ENCODE measurements around the gene NAXE.

GRCh38 chr1:156618853-156619581, 27.4 kb downstream of the NAXE start, which contains the start of gene HAPLN2:
- TF ChIP-seq CTCF (IDR thresholded peaks at IDR 0.05) (no peak), POLR2A (IDR thresholded peaks at IDR 0.05) (no peak)

Measured in lower leg skin (tissue), 3 donors.